Upper lobe of left lung (tissue), 6 donors: ENCODE measurements around the gene PRKCA. TPM values are rescaled to one million over a fixed set of nuclear protein-coding genes. Genes with fewer than 3 reads are reported as not detected.

Source experiments
- ATAC-seq, 2 donors: fragments of 200-7000 bp; cut with Tn5 transposase; one replicate each; pipeline ENCODE4 v1.9.1; 2022; ENCODE audit warnings: mild to moderate bottlenecking in 2 of 2, moderate library complexity in 2 of 2; ENCODE audit not compliant: low FRiP score in 2 of 2
- DNase-seq, 2 donors: peaks; one replicate each; pipeline ENCODE4 v3.0.0-alpha.2; 2019 to 2020
- H3K27ac ChIP-seq, 4 donors: fragments of 200-600 bp; sonication (generic); one replicate each; pipeline ENCODE4 v1.5.1; 2016 to 2019
- H3K27me3 ChIP-seq, 4 donors: fragments of 200-600 bp; sonication (generic); one replicate each; pipeline ENCODE4 v1.5.1; 2017 to 2019
- H3K36me3 ChIP-seq, 4 donors: fragments of 200-600 bp; sonication (generic); one replicate each; pipeline ENCODE4 v1.5.1; 2016 to 2019
- H3K4me1 ChIP-seq, 4 donors: fragments of 200-600 bp; sonication (generic); one replicate each; pipeline ENCODE4 v1.5.1; 2018 to 2019
- H3K4me3 ChIP-seq, 4 donors: fragments of 200-600 bp; sonication (generic); one replicate each; pipeline ENCODE4 v1.5.1; 2017 to 2019; ENCODE audit warnings: mild to moderate bottlenecking in 2 of 4, moderate library complexity in 1 of 4
- H3K9me3 ChIP-seq, 4 donors: fragments of 200-600 bp; sonication (generic); one replicate each; pipeline ENCODE4 v1.5.1; 2018 to 2019
- EP300 ChIP-seq, 4 donors: sonication (generic); formaldehyde crosslinking; IDR thresholded peaks; one replicate each; pipeline ENCODE4 v1.5.1; 2017; ENCODE audit warnings: antibody characterized with exemption in 4 of 4, control low read depth in 2 of 4
- POLR2A ChIP-seq, 4 donors: fragments of 450-650 bp; IDR thresholded peaks; one replicate each; pipeline ENCODE4 v1.5.1; 2016 to 2017; ENCODE audit warnings: antibody characterized with exemption in 4 of 4, mild to moderate bottlenecking in 2 of 4
- POLR2AphosphoS5 ChIP-seq, 2 donors: sonication (generic); formaldehyde crosslinking; IDR thresholded peaks; one replicate each; pipeline ENCODE4 v1.5.1; 2017; ENCODE audit warnings: antibody characterized with exemption in 2 of 2
- WGBS, 2 donors: methylation state at CpG; one replicate each; pipeline ENCODE4 v1.1.5; 2017 to 2018; 5-methylcytosine and 5-hydroxymethylcytosine counted together
- total RNA-seq, 6 donors: library from RNA; depleted of rRNA in 4 of 6; stranded (reverse); fragments of >200 nt in 4 of 6; gene quantifications; one replicate each; pipeline versions ENCODE4 v1.1.0 to v1.2.1, GENCODE V29; 2016 to 2021
- TF ChIP-seq, protein P1 (sequence below), 6 experiments: fragments of 450-650 bp in 4 of 6; fragments of 200-600 bp in 2 of 6; sonication (generic) in 2 of 6; IDR thresholded peaks; one replicate each; pipeline ENCODE4 v1.5.1; 2016 to 2019; ENCODE audit warnings: antibody characterized with exemption in 6 of 6
- donor health status: DM: no; HTN: no; CAD: no; lungs with moderate emphysema.
- donor health status: DM: no; HTN: yes; CAD: no; lungs with severe emphysema.

PRKCA gene
- total RNA-seq, 6 donors from 2014 or later, result 10.9 to 29.3 (median 18.0) TPM

DNA sequence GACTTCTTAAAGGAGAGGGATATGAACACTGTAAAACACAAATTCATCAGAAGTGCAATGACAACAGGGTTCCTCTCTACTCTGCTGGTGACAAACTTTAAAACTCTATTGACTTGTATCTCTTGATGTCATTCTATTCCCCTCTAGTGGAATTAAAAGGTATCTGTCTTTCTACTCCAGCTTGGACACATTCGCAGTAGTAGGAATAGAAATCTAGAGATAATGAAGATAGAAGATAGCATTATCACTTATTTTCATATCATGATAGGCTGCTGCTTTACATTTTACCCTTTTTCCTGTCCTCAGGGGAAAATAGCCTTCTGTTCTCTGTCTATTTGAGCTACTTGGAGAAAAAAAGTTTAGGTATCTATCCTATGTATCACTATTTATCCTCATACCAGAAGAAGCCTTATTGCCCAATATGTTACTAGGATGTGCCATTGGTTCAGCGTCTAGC, 322.9 kb downstream of the PRKCA start:
- WGBS, 2 donors, result 73 to 77% methylated on average over 2 of the region's 2 CpGs
- Histone ChIP-seq H3K9me3 (no peaks in the 10 kb centered on the region), H3K27me3 (no peaks in the 10 kb centered on the region), H3K4me1 (no peaks in the 10 kb centered on the region), H3K27ac (no peak overlapping the region), H3K36me3 (no peaks in the 10 kb centered on the region), H3K4me3 (no peak overlapping the region)
- ATAC-seq (peak in 1 of 2 donors; percentile 53), DNase-seq (no peak)
- TF ChIP-seq, protein P1, sequence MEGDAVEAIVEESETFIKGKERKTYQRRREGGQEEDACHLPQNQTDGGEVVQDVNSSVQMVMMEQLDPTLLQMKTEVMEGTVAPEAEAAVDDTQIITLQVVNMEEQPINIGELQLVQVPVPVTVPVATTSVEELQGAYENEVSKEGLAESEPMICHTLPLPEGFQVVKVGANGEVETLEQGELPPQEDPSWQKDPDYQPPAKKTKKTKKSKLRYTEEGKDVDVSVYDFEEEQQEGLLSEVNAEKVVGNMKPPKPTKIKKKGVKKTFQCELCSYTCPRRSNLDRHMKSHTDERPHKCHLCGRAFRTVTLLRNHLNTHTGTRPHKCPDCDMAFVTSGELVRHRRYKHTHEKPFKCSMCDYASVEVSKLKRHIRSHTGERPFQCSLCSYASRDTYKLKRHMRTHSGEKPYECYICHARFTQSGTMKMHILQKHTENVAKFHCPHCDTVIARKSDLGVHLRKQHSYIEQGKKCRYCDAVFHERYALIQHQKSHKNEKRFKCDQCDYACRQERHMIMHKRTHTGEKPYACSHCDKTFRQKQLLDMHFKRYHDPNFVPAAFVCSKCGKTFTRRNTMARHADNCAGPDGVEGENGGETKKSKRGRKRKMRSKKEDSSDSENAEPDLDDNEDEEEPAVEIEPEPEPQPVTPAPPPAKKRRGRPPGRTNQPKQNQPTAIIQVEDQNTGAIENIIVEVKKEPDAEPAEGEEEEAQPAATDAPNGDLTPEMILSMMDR (IDR thresholded peaks at IDR 0.05), result peak in 5 of 6 experiments; percentile 16 to 46 (median 42)
- TF ChIP-seq POLR2A (IDR thresholded peaks at IDR 0.05), result no peak

DNA sequence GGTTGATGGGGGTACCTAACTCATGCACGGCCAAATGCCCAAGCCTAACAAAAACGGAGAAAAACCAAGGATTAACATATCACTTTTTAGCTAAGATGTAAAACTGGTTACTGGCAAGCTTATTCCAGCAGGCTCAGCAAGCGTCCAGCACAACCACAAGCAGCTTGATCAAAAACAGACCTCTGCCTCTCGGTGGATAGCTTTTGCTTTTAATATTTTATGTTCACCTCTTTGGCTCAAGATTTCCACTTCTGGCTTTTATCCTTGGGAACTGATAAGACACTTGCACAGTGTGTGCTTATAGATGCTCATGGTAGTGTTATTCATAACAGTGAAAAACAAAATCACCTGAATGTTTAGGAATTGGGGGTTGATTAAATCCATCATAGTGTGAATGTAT, 325.6 kb downstream of the PRKCA start:
- H3K27me3 ChIP-seq, result no peaks in the 10 kb centered on the region
- H3K9me3 ChIP-seq, result no peaks in the 10 kb centered on the region
- WGBS, 2 donors, result 76 to 80% methylated on average over 4 of the region's 4 CpGs
- H3K36me3 ChIP-seq, result no peaks in the 10 kb centered on the region
- ATAC-seq, result no peak
- no peak for DNase-seq
- no peak for TF ChIP-seq POLR2AphosphoS5 (IDR thresholded peaks at IDR 0.05)
- no peak for TF ChIP-seq POLR2A (IDR thresholded peaks at IDR 0.05)
- TF ChIP-seq, protein P1 (IDR thresholded peaks at IDR 0.05), result no peak
- TF ChIP-seq EP300 (IDR thresholded peaks at IDR 0.05), result no peak
- no peaks in the 10 kb centered on the region for H3K4me1 ChIP-seq
- H3K4me3 ChIP-seq, result no peak overlapping the region
- H3K27ac ChIP-seq, result no peak overlapping the region

DNA sequence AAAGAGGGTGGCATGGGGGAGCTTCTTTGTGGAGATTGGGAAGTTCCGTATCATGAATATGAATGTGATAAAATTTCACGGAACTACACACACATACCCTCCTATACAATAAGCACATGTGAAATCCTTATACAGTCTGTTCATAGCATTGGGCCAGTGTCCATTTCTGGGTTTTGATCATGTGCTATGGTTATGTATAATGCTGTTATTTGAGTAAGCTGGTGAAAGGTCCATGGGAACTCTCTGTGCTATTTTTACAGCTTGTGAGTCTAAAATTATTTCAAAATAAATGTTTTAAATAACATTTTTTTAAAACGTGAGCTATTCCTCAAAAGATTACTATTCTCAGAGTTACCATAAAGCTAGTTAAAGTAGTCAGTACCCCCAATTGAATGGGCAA, 327.3 kb downstream of the PRKCA start:
- Histone ChIP-seq H3K27ac (no peak overlapping the region), H3K36me3 (no peaks in the 10 kb centered on the region), H3K4me3 (no peak overlapping the region), H3K9me3 (no peaks in the 10 kb centered on the region), H3K27me3 (no peaks in the 10 kb centered on the region), H3K4me1 (no peaks in the 10 kb centered on the region)
- ATAC-seq (no peak), DNase-seq (no peak)
- 86 to 88% methylated on average over 3 of the region's 3 CpGs for WGBS, 2 donors
- TF ChIP-seq POLR2A (IDR thresholded peaks at IDR 0.05) (no peak), EP300 (IDR thresholded peaks at IDR 0.05) (no peak), POLR2AphosphoS5 (IDR thresholded peaks at IDR 0.05) (no peak)
- TF ChIP-seq, protein P1 (IDR thresholded peaks at IDR 0.05), result no peak

DNA sequence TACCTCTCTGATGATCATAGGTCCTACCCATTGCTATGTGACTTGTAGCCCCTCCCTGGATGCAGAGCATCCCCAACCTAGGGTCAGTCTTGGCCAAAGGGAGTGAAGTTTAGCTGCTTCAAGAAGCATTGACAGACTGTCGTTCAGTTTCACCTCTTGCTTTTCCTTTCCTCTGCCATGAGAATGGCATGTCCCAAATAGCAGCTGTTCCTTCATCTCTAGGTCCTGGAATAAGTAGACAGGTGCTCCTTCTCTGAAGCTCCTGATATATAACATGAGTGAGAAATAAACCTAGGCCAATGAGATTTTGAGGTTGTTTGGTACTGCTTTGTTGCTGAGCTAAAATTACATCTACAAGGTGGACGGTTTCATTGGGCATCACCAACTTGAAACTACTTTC, 328.0 kb downstream of the PRKCA start:
- no peaks in the 10 kb centered on the region for H3K9me3 ChIP-seq
- ATAC-seq (no peak), DNase-seq (no peak)
- 89 to 93% methylated on average over 2 of the region's 2 CpGs for WGBS, 2 donors
- no peaks in the 10 kb centered on the region for H3K36me3 ChIP-seq
- no peaks in the 10 kb centered on the region for H3K4me1 ChIP-seq
- no peak overlapping the region for H3K4me3 ChIP-seq
- H3K27ac ChIP-seq, result no peak overlapping the region
- H3K27me3 ChIP-seq, result no peaks in the 10 kb centered on the region
- TF ChIP-seq POLR2A (IDR thresholded peaks at IDR 0.05) (no peak), POLR2AphosphoS5 (IDR thresholded peaks at IDR 0.05) (no peak), EP300 (IDR thresholded peaks at IDR 0.05) (no peak)
- TF ChIP-seq, protein P1 (IDR thresholded peaks at IDR 0.05), result no peak

DNA sequence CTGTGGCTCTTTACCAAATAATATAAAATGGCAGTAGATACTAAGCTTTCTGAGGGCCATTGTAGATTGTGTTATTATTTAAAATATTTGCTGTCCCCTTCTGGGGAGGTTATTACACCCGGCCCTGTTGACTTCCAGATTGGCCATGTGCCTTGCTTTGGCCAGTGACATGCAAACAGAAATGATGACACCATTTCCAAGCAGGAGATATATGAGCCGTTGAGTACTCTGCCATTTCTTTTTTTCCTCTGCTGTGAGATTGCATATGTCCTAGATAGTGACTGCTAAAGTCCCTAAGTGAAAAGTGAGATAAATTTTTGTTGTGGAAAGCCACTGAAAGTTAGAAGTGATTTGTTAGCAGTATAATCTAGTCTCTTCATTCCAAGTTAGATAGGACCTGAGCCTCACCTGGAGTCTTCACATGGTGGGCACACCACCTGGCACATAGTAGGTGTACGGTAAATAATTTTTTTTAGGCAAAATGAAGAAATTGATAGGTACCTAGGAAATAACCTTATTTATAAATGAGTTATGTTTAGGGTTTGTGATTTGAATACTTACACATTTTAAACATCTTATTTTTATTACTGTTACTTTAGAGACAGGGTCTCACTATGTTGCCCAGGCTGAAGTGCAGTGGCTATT, 328.5 kb downstream of the PRKCA start:
- TF ChIP-seq, protein P1 (IDR thresholded peaks at IDR 0.05), result no peak
- TF ChIP-seq POLR2A (IDR thresholded peaks at IDR 0.05), result no peak
- TF ChIP-seq POLR2AphosphoS5 (IDR thresholded peaks at IDR 0.05), result no peak
- no peak for TF ChIP-seq EP300 (IDR thresholded peaks at IDR 0.05)
- no peaks in the 10 kb centered on the region for H3K36me3 ChIP-seq
- DNase-seq, result no peak
- no peaks in the 10 kb centered on the region for H3K27me3 ChIP-seq
- 81 to 90% methylated on average over 3 of the region's 3 CpGs for WGBS, 2 donors
- no peaks in the 10 kb centered on the region for H3K4me1 ChIP-seq
- no peak for ATAC-seq
- H3K27ac ChIP-seq, result no peak overlapping the region
- no peaks in the 10 kb centered on the region for H3K9me3 ChIP-seq
- H3K4me3 ChIP-seq, result no peak overlapping the region
